ENCODE measurements around the gene LMAN2L.
"Not testable (repeated sequence)": the region's sequence is repeated elsewhere in the genome, so short reads cannot be mapped to it uniquely, and the experiment has no call there.

Gene LMAN2L

GRCh38 chr2:96668771-96669170 is 71.1 kb downstream of the LMAN2L start:
- TF ChIP-seq SPI1 (IDR thresholded peaks at IDR 0.05; ENCODE audit: borderline replicate concordance, low read depth) (no peak), POLR2AphosphoS5 (IDR thresholded peaks at IDR 0.05; ENCODE audit: low read depth) (no peak), GABPA (IDR thresholded peaks at IDR 0.05; ENCODE audit: low read depth) (no peak), CTCF (IDR thresholded peaks at IDR 0.05; ENCODE audit: insufficient read depth, low read length) (no peak), REST (IDR thresholded peaks at IDR 0.05; ENCODE audit: insufficient replicate concordance, low read depth) (no peak)
- DNase-seq (ENCODE audit: low read depth in 1 of 2, low spot score in 1 of 2), result no peak
- H3K27me3 ChIP-seq (ENCODE audit: insufficient read depth, poor library complexity, severe bottlenecking), result no peaks in the 10 kb centered on the region

GRCh38 chr2:96665717-96666116 is 74.1 kb downstream of the LMAN2L start:
- not testable (repeated sequence) for H3K27me3 ChIP-seq (ENCODE audit: insufficient read depth, poor library complexity, severe bottlenecking); H3K4me3 ChIP-seq (replicated peaks; ENCODE audit: insufficient read depth, low read length); DNase-seq (ENCODE audit: low read depth in 1 of 2, low spot score in 1 of 2)
- H3K27ac ChIP-seq (replicated peaks), result peak overlapping the region; percentile 48

More at GRCh38 chr2:96668771-96669170, 71.1 kb downstream of the LMAN2L start:
- no peak overlapping the region for H3K4me3 ChIP-seq (replicated peaks; ENCODE audit: insufficient read depth, low read length)
- no peak overlapping the region for H3K27ac ChIP-seq (replicated peaks)

- Histone ChIP-seq H3K27ac (replicated peaks) (peak overlapping the region; percentile 48), H3K27me3 (ENCODE audit: insufficient read depth, poor library complexity, severe bottlenecking) (no peaks in the 10 kb centered on the region)
- TF ChIP-seq SPI1 (IDR thresholded peaks at IDR 0.05; ENCODE audit: borderline replicate concordance, low read depth), result no peak
- no peak for TF ChIP-seq CTCF (IDR thresholded peaks at IDR 0.05; ENCODE audit: insufficient read depth, low read length)
- TF ChIP-seq GABPA (IDR thresholded peaks at IDR 0.05; ENCODE audit: low read depth), result no peak
Measured at GRCh38 chr2:96665083-96665569, 74.7 kb downstream of the LMAN2L start.

GRCh38 chr2:96664366-96664925 is 75.4 kb downstream of the LMAN2L start:
- TF ChIP-seq SPI1 (IDR thresholded peaks at IDR 0.05; ENCODE audit: borderline replicate concordance, low read depth) (no peak), POLR2AphosphoS5 (IDR thresholded peaks at IDR 0.05; ENCODE audit: low read depth) (no peak), GABPA (IDR thresholded peaks at IDR 0.05; ENCODE audit: low read depth) (no peak), CTCF (IDR thresholded peaks at IDR 0.05; ENCODE audit: insufficient read depth, low read length) (no peak), REST (IDR thresholded peaks at IDR 0.05; ENCODE audit: insufficient replicate concordance, low read depth) (no peak)
- H3K27me3 ChIP-seq (ENCODE audit: insufficient read depth, poor library complexity, severe bottlenecking), result no peaks in the 10 kb centered on the region
- peak overlapping the region; percentile 48 for H3K27ac ChIP-seq (replicated peaks)
- no peak for DNase-seq (ENCODE audit: low read depth in 1 of 2, low spot score in 1 of 2)
- no peak overlapping the region for H3K4me3 ChIP-seq (replicated peaks; ENCODE audit: insufficient read depth, low read length)

More at GRCh38 chr2:96665083-96665569, 74.7 kb downstream of the LMAN2L start:
- DNase-seq (ENCODE audit: low read depth in 1 of 2, low spot score in 1 of 2), result peak; percentile 77 to 92
- H3K4me3 ChIP-seq (replicated peaks; ENCODE audit: insufficient read depth, low read length), result no peak overlapping the region
